Mesothelial cell of epicardium (in vitro differentiated cells): Measurements from ENCODE around the gene RERE. TPM values are rescaled to one million over a fixed set of nuclear protein-coding genes. Genes with fewer than 3 reads are reported as not detected.

Experiments
- DNase-seq, 2 experiments: peaks; one replicate each; pipeline ENCODE4 v3.0.0; 2021; ENCODE audit warnings: low spot score in 2 of 2; ENCODE audit not compliant: unreplicated experiment in 2 of 2
- H3K27ac Mint-ChIP-seq: 2 replicates; pipeline ENCODE4 v1.8.0; 2021; ENCODE audit warnings: mixed read lengths
- H3K27me3 Mint-ChIP-seq: 2 replicates; pipeline ENCODE4 v1.8.0; 2021; ENCODE audit warnings: low read depth, mixed read lengths
- H3K36me3 Mint-ChIP-seq: 2 replicates; pipeline ENCODE4 v1.8.0; 2021; ENCODE audit warnings: mixed read lengths
- H3K4me1 Mint-ChIP-seq: 2 replicates; pipeline ENCODE4 v1.8.0; 2021; ENCODE audit warnings: mixed read lengths
- H3K4me3 Mint-ChIP-seq: 2 replicates; pipeline ENCODE4 v1.8.0; 2021; ENCODE audit warnings: mild to moderate bottlenecking, moderate library complexity, mixed read lengths
- H3K9me3 Mint-ChIP-seq: 2 replicates; pipeline ENCODE4 v1.8.0; 2021; ENCODE audit warnings: mixed read lengths
- total RNA-seq: library from RNA; stranded (reverse); gene quantifications from 3 replicates; pipeline ENCODE4 v1.2.1, GENCODE V29; 2021
- TF ChIP-seq, protein P1 (sequence below): fragments of 200-600 bp; sonication (generic); IDR thresholded peaks from one replicate; pipeline ENCODE4 v1.5.0; 2021; ENCODE audit warnings: antibody characterized with exemption; ENCODE audit not compliant: unreplicated experiment

The RERE gene
- total RNA-seq, 1 donor from 2014 or later: 187 TPM

DNA sequence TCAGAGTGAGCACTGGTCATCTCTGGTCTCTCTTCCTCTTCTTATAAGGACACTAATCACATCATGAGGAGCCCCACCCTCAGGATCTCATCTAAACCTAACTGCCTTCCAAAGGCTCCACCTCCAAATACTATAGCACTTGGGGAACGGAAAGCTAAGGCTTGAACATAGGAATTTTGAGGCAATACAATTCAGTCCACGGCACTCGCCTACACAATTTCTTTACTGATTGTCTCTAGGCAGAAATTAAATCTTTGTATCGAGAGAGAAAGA lies 127.3 kb downstream of the RERE start:
- TF ChIP-seq, protein P1, sequence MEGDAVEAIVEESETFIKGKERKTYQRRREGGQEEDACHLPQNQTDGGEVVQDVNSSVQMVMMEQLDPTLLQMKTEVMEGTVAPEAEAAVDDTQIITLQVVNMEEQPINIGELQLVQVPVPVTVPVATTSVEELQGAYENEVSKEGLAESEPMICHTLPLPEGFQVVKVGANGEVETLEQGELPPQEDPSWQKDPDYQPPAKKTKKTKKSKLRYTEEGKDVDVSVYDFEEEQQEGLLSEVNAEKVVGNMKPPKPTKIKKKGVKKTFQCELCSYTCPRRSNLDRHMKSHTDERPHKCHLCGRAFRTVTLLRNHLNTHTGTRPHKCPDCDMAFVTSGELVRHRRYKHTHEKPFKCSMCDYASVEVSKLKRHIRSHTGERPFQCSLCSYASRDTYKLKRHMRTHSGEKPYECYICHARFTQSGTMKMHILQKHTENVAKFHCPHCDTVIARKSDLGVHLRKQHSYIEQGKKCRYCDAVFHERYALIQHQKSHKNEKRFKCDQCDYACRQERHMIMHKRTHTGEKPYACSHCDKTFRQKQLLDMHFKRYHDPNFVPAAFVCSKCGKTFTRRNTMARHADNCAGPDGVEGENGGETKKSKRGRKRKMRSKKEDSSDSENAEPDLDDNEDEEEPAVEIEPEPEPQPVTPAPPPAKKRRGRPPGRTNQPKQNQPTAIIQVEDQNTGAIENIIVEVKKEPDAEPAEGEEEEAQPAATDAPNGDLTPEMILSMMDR: no peak
- Mint-ChIP-seq H3K4me1 (peaks cover 40% of the 10 kb centered on the region), H3K9me3 (peaks cover 4% of the 10 kb centered on the region), H3K4me3 (no peak overlapping the region), H3K27me3 (no peaks in the 10 kb centered on the region), H3K36me3 (peaks cover 5% of the 10 kb centered on the region), H3K27ac (no peak overlapping the region)
- DNase-seq: no peak

DNA sequence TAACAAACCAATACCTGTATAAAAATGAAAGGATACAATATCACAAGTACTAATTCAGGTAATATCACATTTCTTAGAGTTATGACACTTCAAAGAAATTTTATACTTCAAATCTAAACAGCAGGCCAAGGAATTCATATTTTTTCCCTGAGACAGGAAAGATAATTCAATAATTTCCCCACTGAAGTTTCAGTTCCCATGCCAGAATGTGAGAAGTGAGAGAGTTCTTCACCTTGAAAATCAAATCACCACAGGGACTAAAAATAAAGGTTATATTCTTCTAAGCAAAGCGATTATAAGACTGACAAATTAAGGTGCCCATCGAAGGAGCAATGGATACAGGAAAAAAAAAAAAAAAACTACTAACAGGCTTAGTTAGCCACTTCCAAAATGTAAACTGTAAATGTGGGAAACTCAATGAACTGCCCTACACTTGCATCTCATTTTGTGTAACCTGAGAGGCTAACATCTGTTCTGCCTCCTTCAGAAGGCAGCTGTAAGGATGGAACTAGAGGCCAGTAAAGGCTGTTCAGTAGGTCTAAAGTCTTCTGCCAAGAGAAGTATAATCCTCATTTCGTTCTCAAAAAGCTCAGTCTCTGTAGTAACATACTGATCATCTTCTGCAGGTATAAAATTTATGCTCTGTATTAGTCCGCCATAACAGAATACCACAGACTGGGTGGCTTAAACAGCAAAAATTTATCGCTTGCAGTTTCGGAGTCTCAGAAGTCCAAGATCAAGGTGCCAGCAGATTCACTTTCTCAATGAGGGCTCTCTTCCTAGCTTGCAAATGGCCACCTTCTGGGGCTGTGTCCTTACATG lies 127.8 kb downstream of the RERE start:
- DNase-seq: no peak
- TF ChIP-seq, protein P1: no peak
- H3K4me3 Mint-ChIP-seq: no peak overlapping the region
- H3K4me1 Mint-ChIP-seq: peaks cover 40% of the 10 kb centered on the region
- H3K27ac Mint-ChIP-seq: peak overlapping the region; percentile 73
- H3K36me3 Mint-ChIP-seq: peaks cover 5% of the 10 kb centered on the region
- no peaks in the 10 kb centered on the region for H3K27me3 Mint-ChIP-seq
- H3K9me3 Mint-ChIP-seq: peaks cover 4% of the 10 kb centered on the region

DNA sequence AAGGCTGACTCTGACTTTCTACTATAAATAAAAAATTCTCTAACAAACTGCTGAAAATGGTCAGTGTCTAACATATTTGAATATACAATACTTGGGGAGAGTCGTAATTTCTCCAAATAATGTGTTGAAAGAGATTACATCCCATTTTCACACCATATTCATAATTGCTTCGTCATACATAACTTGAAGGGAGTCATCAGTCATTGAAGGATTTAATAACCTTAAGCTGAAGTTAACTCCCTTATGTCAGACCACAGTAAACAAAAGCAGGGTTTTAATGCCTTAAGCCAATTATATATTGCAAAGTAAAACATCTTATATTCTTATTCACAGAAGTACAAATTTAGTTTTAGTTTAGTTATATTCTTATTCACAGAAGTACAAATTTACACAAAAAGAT lies 129.9 kb downstream of the RERE start:
- TF ChIP-seq, protein P1: no peak
- Mint-ChIP-seq H3K27me3 (no peaks in the 10 kb centered on the region), H3K9me3 (peaks cover 4% of the 10 kb centered on the region), H3K4me1 (peaks cover 25% of the 10 kb centered on the region), H3K27ac (no peak overlapping the region), H3K4me3 (no peak overlapping the region), H3K36me3 (peaks cover 5% of the 10 kb centered on the region)
- no peak for DNase-seq

DNA sequence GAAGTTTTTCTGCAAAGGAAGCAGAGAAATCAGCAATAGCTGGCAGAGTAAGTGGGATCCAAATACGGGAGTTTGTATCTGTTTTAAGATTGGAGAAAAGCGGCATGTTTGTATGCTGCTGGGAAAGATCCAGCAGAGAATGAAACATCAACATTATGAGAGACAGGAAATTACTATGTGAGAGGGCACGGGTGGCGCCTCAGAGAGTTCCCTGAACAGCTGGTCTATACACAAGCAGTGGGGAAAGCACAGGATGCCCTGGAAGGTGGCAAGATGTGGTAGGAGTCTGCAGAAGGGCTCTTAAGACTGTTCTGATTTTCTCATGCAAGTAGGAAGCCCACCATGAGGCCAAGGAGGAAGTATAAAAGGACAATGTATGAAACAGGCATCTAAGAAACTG lies 130.4 kb downstream of the RERE start:
- DNase-seq: no peak

DNA sequence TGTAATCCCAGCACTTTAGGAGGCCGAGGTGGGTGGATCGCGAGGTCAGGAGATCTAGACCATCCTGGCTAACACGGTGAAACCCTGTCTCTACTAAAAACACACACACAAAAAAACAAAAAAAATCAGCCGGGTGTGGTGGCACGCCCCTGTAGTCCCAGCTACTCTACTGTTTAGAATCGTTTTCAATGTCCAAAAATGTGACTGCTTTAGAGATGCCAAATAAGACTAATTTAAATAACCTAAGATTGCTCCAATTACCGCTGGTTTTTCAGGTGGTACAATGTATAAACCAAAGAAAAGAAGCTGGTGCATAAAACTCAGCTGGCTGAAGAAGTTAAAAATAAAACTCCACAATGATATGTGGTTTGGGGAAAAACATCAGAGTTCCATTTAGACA lies 132.0 kb downstream of the RERE start:
- Mint-ChIP-seq H3K4me3 (no peak overlapping the region), H3K4me1 (peaks cover 25% of the 10 kb centered on the region), H3K36me3 (peaks cover 5% of the 10 kb centered on the region), H3K27ac (no peak overlapping the region), H3K9me3 (peaks cover 4% of the 10 kb centered on the region), H3K27me3 (no peaks in the 10 kb centered on the region)
- no peak for DNase-seq
- TF ChIP-seq, protein P1: no peak

More for the DNA sequence above, 130.4 kb downstream of the RERE start:
- Mint-ChIP-seq H3K9me3 (peaks cover 4% of the 10 kb centered on the region), H3K27ac (peak overlapping the region; percentile 32), H3K27me3 (no peaks in the 10 kb centered on the region), H3K4me1 (peaks cover 27% of the 10 kb centered on the region), H3K36me3 (peaks cover 5% of the 10 kb centered on the region), H3K4me3 (no peak overlapping the region)
- TF ChIP-seq, protein P1: no peak
